ENCODE data around the gene ARL6IP1.

- no peak for TF ChIP-seq CTCF (conservative IDR thresholded peaks at IDR 0.05; ENCODE audit: low read length)
- TF ChIP-seq EZH2phosphoT487 (IDR thresholded peaks at IDR 0.05; ENCODE audit: borderline replicate concordance): no peak
Measured at GRCh38 chr16:18796377-18796776, 5.0 kb downstream of the ARL6IP1 start.

Measured in Loucy (cell line).